Measurements from ENCODE around the gene EVPL. TPM values are rescaled to one million over a fixed set of nuclear protein-coding genes. Genes with fewer than 3 reads are reported as not detected.
A peak's percentile ranks its signal among the peaks of the same experiment; 100 is the strongest.

EVPL gene
- total RNA-seq, 2 experiments from 2014 or later: 5.1 to 9.9 TPM

- H3K27ac ChIP-seq (ENCODE audit: low read depth, low read length, poor library complexity, severe bottlenecking): no peak overlapping the region
- H3K9me3 ChIP-seq (ENCODE audit: low read length): no peaks in the 10 kb centered on the region
- H4K20me1 ChIP-seq (ENCODE audit: insufficient read depth, low read length): no peaks in the 10 kb centered on the region
- no peaks in the 10 kb centered on the region for H3K9me2 ChIP-seq (ENCODE audit: insufficient read depth, low read length)
- no peaks in the 10 kb centered on the region for H3K36me3 ChIP-seq (ENCODE audit: insufficient read depth, low read length)
- no peak overlapping the region for H2AFZ ChIP-seq (ENCODE audit: low read length)
- peak overlapping the region; percentile 86 for H3K4me2 ChIP-seq (ENCODE audit: low read length)
- peaks cover 24% of the 10 kb centered on the region; the same call in 1 of the 2 replicates for H3K79me2 ChIP-seq (ENCODE audit: insufficient read depth, low read depth, low read length)
- intact Hi-C loops (cut with micrococcal nuclease; ENCODE audit: unreplicated experiment): no loop called here
- no TSS peak for BruUV-seq (replicated peaks)
- H3K4me1 ChIP-seq (ENCODE audit: insufficient read depth, low read length, poor library complexity, severe bottlenecking): peaks cover 45% of the 10 kb centered on the region
- CTCF ChIA-PET (ENCODE audit: unreplicated experiment): interaction anchor here (0.5 to 0.9 kb wide), 2 partner anchors 26 to 33 kb away, joined by 3 to 4 read pairs; no protein-coding TSS in a partner anchor
- TF ChIP-seq EZH2phosphoT487 (IDR thresholded peaks at IDR 0.05; ENCODE audit: borderline replicate concordance, low read depth, low read length) (no peak), CTCF (conservative IDR thresholded peaks at IDR 0.05; ENCODE audit: low read length) (no peak)
- POLR2A ChIA-PET: interaction anchor here (0.6 to 2.4 kb wide), 14 partner anchors 9 to 410 kb away, joined by 3 to 17 read pairs (median 3); partner anchors contain the start of gene EXOC7
- H3K4me3 ChIP-seq (ENCODE audit: low read depth, low read length, poor library complexity, severe bottlenecking): peak overlapping the region; percentile 79
- DNase-seq (ENCODE audit: low spot score): no peak
These were observed 46.0 kb downstream of the EVPL start for GRCh38 chr17:75981019-75981615.

GRCh38 chr17:75980188-75981018 lies 46.7 kb downstream of the EVPL start:
- Histone ChIP-seq H3K9me3 (ENCODE audit: low read length) (no peaks in the 10 kb centered on the region), H3K27ac (ENCODE audit: low read depth, low read length, poor library complexity, severe bottlenecking) (peak overlapping the region; percentile 69), H3K79me2 (ENCODE audit: insufficient read depth, low read depth, low read length) (peaks cover 24% of the 10 kb centered on the region; the same call in 1 of the 2 replicates), H3K9me2 (ENCODE audit: insufficient read depth, low read length) (no peaks in the 10 kb centered on the region), H3K4me2 (ENCODE audit: low read length) (peak overlapping the region; percentile 86), H3K4me1 (ENCODE audit: insufficient read depth, low read length, poor library complexity, severe bottlenecking) (peaks cover 52% of the 10 kb centered on the region), H3K36me3 (ENCODE audit: insufficient read depth, low read length) (no peaks in the 10 kb centered on the region), H4K20me1 (ENCODE audit: insufficient read depth, low read length) (no peaks in the 10 kb centered on the region), H2AFZ (ENCODE audit: low read length) (peak overlapping the region; percentile 62; the same call in 1 of the 2 replicates), H3K4me3 (ENCODE audit: low read depth, low read length, poor library complexity, severe bottlenecking) (peak overlapping the region; percentile 79)
- TF ChIP-seq EZH2phosphoT487 (IDR thresholded peaks at IDR 0.05; ENCODE audit: borderline replicate concordance, low read depth, low read length) (no peak), CTCF (conservative IDR thresholded peaks at IDR 0.05; ENCODE audit: low read length) (no peak)
- CTCF ChIA-PET (ENCODE audit: unreplicated experiment): interaction anchor here (0.6 to 0.9 kb wide), 2 partner anchors 34 to 285 kb away, joined by 3 read pairs; partner anchors contain the start of gene UBALD2
- TSS peak; percentile 78 for BruUV-seq (replicated peaks)
- intact Hi-C loops (cut with micrococcal nuclease; ENCODE audit: unreplicated experiment): no loop called here
- POLR2A ChIA-PET: interaction anchor here (0.6 to 2.4 kb wide), 16 partner anchors 10 to 282 kb away, joined by 3 to 17 read pairs (median 4); partner anchors contain the start of gene EXOC7
- DNase-seq (ENCODE audit: low spot score): no peak

Measured in OCI-LY7 (cell line).